RWPE2 (cell line): Measurements from ENCODE around the gene SERPINB1.

ENCODE experiments used
- ATAC-seq: fragments of 200-7000 bp; cut with Tn5 transposase; 3 replicates; pipeline ENCODE4 v1.9.1; 2021; ENCODE audit warnings: low read depth
- DNase-seq: peaks from one replicate; pipeline ENCODE4 v3.0.0-alpha.2; 2020; ENCODE audit warnings: low spot score
- H3K27ac ChIP-seq: fragments of 450-650 bp; 2 replicates; pipeline ENCODE4 v1.5.1; 2017; ENCODE audit warnings: mild to moderate bottlenecking; ENCODE audit not compliant: poor library complexity, severe bottlenecking
- H3K27me3 ChIP-seq: fragments of 250-450 bp; sonication (Bioruptor Pico); 2 replicates; pipeline ENCODE4 v1.5.1; 2021; ENCODE audit warnings: mild to moderate bottlenecking, moderate library complexity; ENCODE audit not compliant: insufficient read depth, poor library complexity, severe bottlenecking
- H3K36me3 ChIP-seq: fragments of 250-450 bp; sonication (Bioruptor Pico); 2 replicates; pipeline ENCODE4 v1.5.1; 2020; ENCODE audit warnings: low read depth, mild to moderate bottlenecking, moderate library complexity
- H3K4me1 ChIP-seq: fragments of 250-450 bp; sonication (Bioruptor Pico); 2 replicates; pipeline ENCODE4 v1.5.1; 2021; ENCODE audit warnings: mild to moderate bottlenecking, moderate library complexity; ENCODE audit not compliant: insufficient read depth, poor library complexity, severe bottlenecking
- H3K4me3 ChIP-seq: fragments of 250-450 bp; sonication (Bioruptor Pico); 2 replicates; pipeline ENCODE4 v1.5.1; 2021; ENCODE audit warnings: mild to moderate bottlenecking, moderate library complexity; ENCODE audit not compliant: severe bottlenecking
- H3K9me3 ChIP-seq: fragments of 250-450 bp; sonication (Bioruptor Pico); 2 replicates; pipeline ENCODE4 v1.5.1; 2021; ENCODE audit warnings: mild to moderate bottlenecking, moderate library complexity; ENCODE audit not compliant: severe bottlenecking
- TF ChIP-seq, protein P1 (sequence below): fragments of 450-650 bp; IDR thresholded peaks from one replicate; pipeline ENCODE4 v1.5.1; 2017; ENCODE audit warnings: mild to moderate bottlenecking, moderate library complexity; ENCODE audit not compliant: poor library complexity, severe bottlenecking

SERPINB1 gene

DNA sequence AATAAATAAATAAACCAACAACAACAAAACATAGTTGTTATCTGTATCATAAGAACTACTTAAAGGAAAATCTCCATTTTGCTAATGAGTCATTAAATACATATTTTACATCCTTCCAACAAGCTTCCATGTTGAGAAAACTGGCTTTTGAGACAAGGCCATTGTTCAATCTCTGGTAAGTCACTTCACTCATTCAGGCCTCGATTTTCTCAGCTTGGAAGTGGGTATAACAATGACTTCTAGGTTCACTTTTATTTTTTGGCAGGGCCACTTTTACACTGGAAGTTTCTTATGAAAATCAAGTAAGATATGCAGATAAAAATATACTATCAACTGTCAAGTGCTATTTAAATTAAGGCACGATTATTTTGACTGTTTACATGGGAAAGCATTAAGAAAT lies 46.5 kb downstream of the SERPINB1 start:
- no peaks in the 10 kb centered on the region; the same call in 1 of the 2 replicates for H3K36me3 ChIP-seq
- ATAC-seq (no peak), DNase-seq (no peak)
- H3K4me3 ChIP-seq = no peak overlapping the region
- TF ChIP-seq, protein P1, sequence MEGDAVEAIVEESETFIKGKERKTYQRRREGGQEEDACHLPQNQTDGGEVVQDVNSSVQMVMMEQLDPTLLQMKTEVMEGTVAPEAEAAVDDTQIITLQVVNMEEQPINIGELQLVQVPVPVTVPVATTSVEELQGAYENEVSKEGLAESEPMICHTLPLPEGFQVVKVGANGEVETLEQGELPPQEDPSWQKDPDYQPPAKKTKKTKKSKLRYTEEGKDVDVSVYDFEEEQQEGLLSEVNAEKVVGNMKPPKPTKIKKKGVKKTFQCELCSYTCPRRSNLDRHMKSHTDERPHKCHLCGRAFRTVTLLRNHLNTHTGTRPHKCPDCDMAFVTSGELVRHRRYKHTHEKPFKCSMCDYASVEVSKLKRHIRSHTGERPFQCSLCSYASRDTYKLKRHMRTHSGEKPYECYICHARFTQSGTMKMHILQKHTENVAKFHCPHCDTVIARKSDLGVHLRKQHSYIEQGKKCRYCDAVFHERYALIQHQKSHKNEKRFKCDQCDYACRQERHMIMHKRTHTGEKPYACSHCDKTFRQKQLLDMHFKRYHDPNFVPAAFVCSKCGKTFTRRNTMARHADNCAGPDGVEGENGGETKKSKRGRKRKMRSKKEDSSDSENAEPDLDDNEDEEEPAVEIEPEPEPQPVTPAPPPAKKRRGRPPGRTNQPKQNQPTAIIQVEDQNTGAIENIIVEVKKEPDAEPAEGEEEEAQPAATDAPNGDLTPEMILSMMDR = no peak
- H3K4me1 ChIP-seq = peaks cover 22% of the 10 kb centered on the region
- no peak overlapping the region for H3K27ac ChIP-seq
- H3K9me3 ChIP-seq = no peaks in the 10 kb centered on the region
- H3K27me3 ChIP-seq = no peaks in the 10 kb centered on the region

DNA sequence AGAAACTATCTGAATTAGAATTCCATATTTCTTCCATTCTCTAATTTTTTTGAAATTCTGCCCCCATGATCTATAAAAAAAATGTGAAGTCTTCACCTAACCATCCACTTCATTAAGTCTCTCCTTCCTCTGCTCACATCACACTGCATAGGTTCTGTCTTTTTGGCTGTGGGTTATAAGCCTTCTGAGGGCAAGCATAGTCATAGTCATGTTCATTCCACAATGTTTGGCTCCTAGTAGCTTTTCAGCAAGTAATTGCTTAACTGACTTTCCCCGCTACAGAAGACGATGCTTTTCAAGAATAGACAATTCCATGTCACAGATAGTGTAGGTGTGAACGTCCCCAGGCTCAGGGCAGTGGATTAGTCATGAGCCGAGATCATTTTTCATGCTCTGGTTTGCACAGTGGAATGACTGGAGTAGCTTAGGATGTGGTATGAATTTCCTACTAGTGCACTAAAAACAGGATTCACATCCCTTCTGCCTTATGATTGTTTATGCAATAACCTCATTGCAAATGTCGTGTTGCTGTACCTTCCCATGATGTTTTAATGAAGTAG lies 47.4 kb downstream of the SERPINB1 start:
- DNase-seq (no peak), ATAC-seq (no peak; the same call in 2 of the 3 replicates)
- H3K27ac ChIP-seq = peak overlapping the region; percentile 40
- H3K36me3 ChIP-seq = no peaks in the 10 kb centered on the region; the same call in 1 of the 2 replicates
- peaks cover 22% of the 10 kb centered on the region for H3K4me1 ChIP-seq
- H3K27me3 ChIP-seq = no peaks in the 10 kb centered on the region
- H3K4me3 ChIP-seq = no peak overlapping the region
- TF ChIP-seq, protein P1 = no peak
- no peaks in the 10 kb centered on the region for H3K9me3 ChIP-seq

DNA sequence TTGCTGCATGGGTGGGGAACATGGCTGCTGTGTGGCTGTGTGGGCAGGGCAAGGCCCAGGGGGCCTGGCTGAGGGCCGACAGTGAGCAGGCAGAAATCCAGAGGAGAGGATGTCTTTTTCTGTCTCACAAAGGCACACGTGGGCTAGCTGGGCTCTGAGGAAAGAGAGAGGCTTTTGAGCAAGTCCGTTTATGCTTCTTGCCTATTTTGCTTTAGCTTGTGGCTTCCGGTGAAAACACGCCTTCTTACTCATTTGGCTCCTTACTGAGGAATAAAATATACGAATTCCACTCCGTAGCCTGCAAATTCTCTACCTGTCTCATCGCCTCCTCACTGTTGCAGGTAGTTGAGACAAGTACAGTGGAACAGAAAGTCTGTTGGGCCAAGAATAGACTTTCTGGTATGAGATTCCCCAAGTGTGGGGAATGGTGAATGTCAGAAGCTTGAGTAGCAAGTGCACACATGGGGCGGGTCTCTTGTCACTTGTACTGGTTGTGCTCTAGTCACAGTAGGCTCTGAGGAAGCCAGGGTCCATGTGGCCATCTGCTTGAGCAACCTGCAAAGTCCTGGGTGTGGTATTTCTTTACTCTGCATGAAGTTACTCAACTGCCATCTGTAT lies 48.0 kb downstream of the SERPINB1 start:
- Histone ChIP-seq H3K4me3 (no peak overlapping the region), H3K4me1 (peaks cover 22% of the 10 kb centered on the region), H3K36me3 (no peaks in the 10 kb centered on the region; the same call in 1 of the 2 replicates), H3K27me3 (no peaks in the 10 kb centered on the region), H3K27ac (peak overlapping the region; percentile 40), H3K9me3 (no peaks in the 10 kb centered on the region)
- DNase-seq = no peak
- TF ChIP-seq, protein P1 = no peak
- ATAC-seq = peak; percentile 21; the same call in 1 of the 3 replicates

DNA sequence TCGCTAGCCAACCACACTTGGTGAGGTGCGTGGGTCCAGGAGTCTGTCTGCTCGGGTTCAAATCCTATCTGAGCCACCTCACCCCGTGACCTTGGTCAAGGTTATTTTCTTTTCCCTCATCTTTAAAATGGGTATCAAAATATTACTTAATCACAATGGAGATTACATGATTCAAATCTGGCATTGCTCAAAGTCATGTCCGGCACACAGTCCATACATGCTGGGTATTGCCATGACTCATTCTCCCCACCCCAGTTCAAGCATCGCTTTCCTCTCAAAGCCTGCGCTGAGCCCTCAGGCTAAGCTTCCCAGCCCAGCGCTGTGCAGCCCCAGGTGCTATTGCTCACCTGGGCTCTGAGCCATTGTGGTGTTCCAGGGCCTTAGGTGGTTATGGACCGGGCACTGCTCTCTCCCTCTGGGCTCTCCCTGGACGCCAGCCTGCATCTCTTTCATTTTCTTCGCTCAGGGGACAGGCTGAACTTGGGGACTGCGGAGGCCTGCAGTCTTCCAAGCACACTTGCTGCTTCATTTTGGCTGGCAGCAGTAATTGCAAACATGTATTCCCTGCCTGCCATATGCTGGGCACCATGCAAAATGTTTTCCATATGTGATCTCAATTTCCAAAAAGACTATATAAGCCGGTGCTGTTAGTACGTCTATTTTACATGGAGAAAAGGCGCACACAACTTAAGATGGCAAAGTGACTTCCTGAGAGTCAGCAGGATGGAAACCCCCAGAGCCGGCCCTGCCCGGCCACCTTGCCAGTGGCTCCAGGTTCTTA lies 49.1 kb downstream of the SERPINB1 start:
- no peak for DNase-seq

More for the DNA sequence above, 49.1 kb downstream of the SERPINB1 start:
- Histone ChIP-seq H3K27ac (peak overlapping the region; percentile 40), H3K4me1 (peaks cover 22% of the 10 kb centered on the region), H3K4me3 (no peak overlapping the region), H3K27me3 (no peaks in the 10 kb centered on the region), H3K36me3 (no peaks in the 10 kb centered on the region; the same call in 1 of the 2 replicates), H3K9me3 (no peaks in the 10 kb centered on the region)
- ATAC-seq = peak; percentile 15; the same call in 1 of the 3 replicates
- TF ChIP-seq, protein P1 = no peak
